ENCODE measurements around the gene MYL7. TPM values are rescaled to one million over a fixed set of nuclear protein-coding genes. Genes with fewer than 3 reads are reported as not detected.

MYL7 gene
- total and polyA plus RNA-seq, 2 donors (not counting 3 experiments of a cell fraction or from before 2014, with no cell fraction given) = not detected

GRCh38 chr7:44119829-44120380 lies 21.2 kb downstream of the MYL7 start:
- dilution Hi-C loops (cut with MboI; ENCODE audit: extremely low pct_ligation_motif_present, low sequenced_read_pairs) (no loop called here), intact Hi-C loops (cut with micrococcal nuclease) (no loop called here)
- H3K36me3 ChIP-seq (ENCODE audit: control insufficient read depth in 2 of 2, extremely low read depth in 1 of 2, insufficient read depth in 2 of 2, low read length in 2 of 2) = peaks cover 0 to 17% of the 10 kb centered on the region in 2 experiments
- H3K79me2 ChIP-seq (ENCODE audit: control insufficient read depth, insufficient read depth, low read length) = peaks cover 25% of the 10 kb centered on the region
- H3K9me1 ChIP-seq (replicated peaks; ENCODE audit: control insufficient read depth, extremely low read depth, insufficient read depth, low read length) = no peaks in the 10 kb centered on the region
- no peaks in the 10 kb centered on the region for H3K9me3 ChIP-seq (replicated peaks; ENCODE audit: control insufficient read depth, insufficient read depth, low read length)
- peaks cover 14% of the 10 kb centered on the region for H3K4me1 ChIP-seq (ENCODE audit: control insufficient read depth, extremely low read depth, insufficient read depth, low read length)
- no peak overlapping the region for H3K27ac ChIP-seq (ENCODE audit: insufficient read depth, low read depth, low read length)
- CTCF ChIA-PET = interaction anchor here (0.8 kb wide), 1 partner anchor 15 kb away, joined by 3 read pairs; no protein-coding TSS in a partner anchor
- DNase-seq (ENCODE audit: low read depth, low spot score) (no peak), FAIRE-seq (no peak)
- H4K20me1 ChIP-seq (replicated peaks; ENCODE audit: control insufficient read depth, extremely low read depth, insufficient read depth, low read length) = no peaks in the 10 kb centered on the region
- no peak overlapping the region for H2AFZ ChIP-seq (ENCODE audit: low read depth, low read length)
- H3K9ac ChIP-seq (replicated peaks; ENCODE audit: extremely low read depth, insufficient read depth, low read length) = no peak overlapping the region
- BruUV-seq (replicated peaks) = no TSS peak
- H3K4me3 ChIP-seq (replicated peaks in 1 of 3; ENCODE audit: insufficient read depth in 1 of 3, low read depth in 1 of 3, low read length in 3 of 3) = no peak overlapping the region
- H3K27me3 ChIP-seq (ENCODE audit: control insufficient read depth in 2 of 2, insufficient read depth in 2 of 2, low read length in 2 of 2) = no peaks in the 10 kb centered on the region
- H3K4me2 ChIP-seq (ENCODE audit: insufficient read depth, low read length) = no peak overlapping the region
- no peak for TF ChIP-seq GATA2 (IDR thresholded peaks at IDR 0.05; ENCODE audit: insufficient read depth, insufficient read length, low read depth, low read length)
- no peak for TF ChIP-seq CTCF (IDR thresholded peaks at IDR 0.05; ENCODE audit: extremely low read depth in 1 of 2, insufficient read depth in 1 of 2, low read depth in 1 of 2, low read length in 2 of 2)
- no peak for TF ChIP-seq POLR2A (IDR thresholded peaks at IDR 0.05; ENCODE audit: low read depth, low read length)
- no peak for TF ChIP-seq FOS (IDR thresholded peaks at IDR 0.05; ENCODE audit: borderline replicate concordance, insufficient read depth, low read length)
- TF ChIP-seq EZH2 (IDR thresholded peaks at IDR 0.05; ENCODE audit: borderline replicate concordance, low read depth, low read length, severe bottlenecking) = no peak
- TF ChIP-seq MYC (IDR thresholded peaks at IDR 0.05; ENCODE audit: low read depth, low read length) = no peak
- no peak for TF ChIP-seq JUN (IDR thresholded peaks at IDR 0.05; ENCODE audit: borderline replicate concordance, insufficient read depth, insufficient read length, low read depth)
- no peak for TF ChIP-seq MAX (IDR thresholded peaks at IDR 0.05; ENCODE audit: insufficient read depth, insufficient read length)
- TF ChIP-seq POLR2AphosphoS5 (IDR thresholded peaks at IDR 0.05; ENCODE audit: insufficient read depth, low read depth, low read length) = no peak
- POLR2A ChIA-PET = interaction anchor here (0.5 kb wide), 1 partner anchor 866 kb away, joined by 3 read pairs; no protein-coding TSS in a partner anchor

Data from endothelial cell of umbilical vein (primary cell).